ENCODE results near the gene GUCY2C.
"Not testable (repeated sequence)": the region's sequence is repeated elsewhere in the genome, so short reads cannot be mapped to it uniquely, and the experiment has no call there.

The GUCY2C gene

GRCh38 chr12:14696265-14696741 lies at the start of gene GUCY2C:
Gene GUCY2C, minus strand, starts transcription at chr12:14696599. Its CDS starts 151 bp downstream, at chr12:14696448.
- no peak for DNase-seq

- DNase-seq: no peak
These were observed 46.7 kb upstream of the GUCY2C start for GRCh38 chr12:14743061-14743460.

- DNase-seq: no peak
These were observed 45.5 kb upstream of the GUCY2C start for GRCh38 chr12:14741942-14742341.

- DNase-seq: no peak
These were observed 44.8 kb upstream of the GUCY2C start for GRCh38 chr12:14741153-14741552.

GRCh38 chr12:14736441-14736840 lies 40.0 kb upstream of the GUCY2C start:
- not testable (repeated sequence) for DNase-seq

GRCh38 chr12:14731821-14732220 lies 35.4 kb upstream of the GUCY2C start:
- no peak for DNase-seq

GRCh38 chr12:14729586-14729985 lies 33.2 kb upstream of the GUCY2C start:
- no peak for DNase-seq

- DNase-seq: no peak
These were observed 27.4 kb upstream of the GUCY2C start for GRCh38 chr12:14723763-14724162.

- no peak for DNase-seq
These were observed 20.5 kb upstream of the GUCY2C start for GRCh38 chr12:14716848-14717444.

- DNase-seq: peak; percentile 76
These were observed 18.0 kb upstream of the GUCY2C start for GRCh38 chr12:14714437-14714836.

- no peak for DNase-seq
These were observed 14.4 kb upstream of the GUCY2C start for GRCh38 chr12:14710632-14711320.

- no peak for DNase-seq
These were observed 5.6 kb upstream of the GUCY2C start for GRCh38 chr12:14701809-14702568.

- DNase-seq: no peak
These were observed 4.5 kb upstream of the GUCY2C start for GRCh38 chr12:14700935-14701334.

GRCh38 chr12:14699923-14700322 lies 3.5 kb upstream of the GUCY2C start:
- no peak for DNase-seq

GRCh38 chr12:14698555-14698954 lies 2.2 kb upstream of the GUCY2C start:
- DNase-seq: no peak

GRCh38 chr12:14695715-14696141 lies 671 bp downstream of the GUCY2C start:
- DNase-seq: no peak

GRCh38 chr12:14694970-14695369 lies 1.4 kb downstream of the GUCY2C start:
- DNase-seq: no peak

- no peak for DNase-seq
These were observed 2.2 kb downstream of the GUCY2C start for GRCh38 chr12:14694145-14694714.

GRCh38 chr12:14693116-14693515 lies 3.3 kb downstream of the GUCY2C start:
- DNase-seq: no peak

GRCh38 chr12:14691560-14691959 lies 4.8 kb downstream of the GUCY2C start:
- DNase-seq: no peak

- no peak for DNase-seq
These were observed 6.4 kb downstream of the GUCY2C start for GRCh38 chr12:14689996-14690395.

- no peak for DNase-seq
These were observed 7.3 kb downstream of the GUCY2C start for GRCh38 chr12:14689144-14689543.

GRCh38 chr12:14682231-14682630 lies 14.2 kb downstream of the GUCY2C start:
- DNase-seq: not testable (repeated sequence)
